Activated CD8-positive, alpha-beta T cell treated with anti-CD3 and anti-CD28 coated beads for 36 hours (primary cell): ENCODE data around the gene PROM1. TPM values are rescaled to one million over a fixed set of nuclear protein-coding genes. Genes with fewer than 3 reads are reported as not detected.

Source experiments
- ATAC-seq: fragments of 200-7000 bp; cut with Tn5 transposase; one replicate; pipeline ENCODE4 v1.10.0; 2021; ENCODE audit warnings: mild to moderate bottlenecking, moderate library complexity
- CTCF ChIA-PET: fragments of 350-600 bp; sonication (Branson Sonifier 250); formaldehyde crosslinking; loops from one replicate; lab custom pipeline; 2021; ENCODE audit warnings: antibody characterized with exemption; lab: Charles Lee
- POLR2A ChIA-PET: fragments of 350-600 bp; sonication (Branson Sonifier 250); formaldehyde crosslinking; loops from one replicate; lab custom pipeline; 2021; ENCODE audit warnings: antibody characterized with exemption; lab: Charles Lee
- DNase-seq: peaks from one replicate; pipeline ENCODE4 v3.0.0-alpha.2; 2020
- H3K27ac Mint-ChIP-seq: one replicate; pipeline ENCODE4 v1.8.0; 2021; ENCODE audit warnings: mild to moderate bottlenecking, mixed read lengths
- H3K27me3 Mint-ChIP-seq: one replicate; pipeline ENCODE4 v1.8.0; 2021; ENCODE audit warnings: mixed read lengths
- H3K36me3 Mint-ChIP-seq: one replicate; pipeline ENCODE4 v1.8.0; 2021; ENCODE audit warnings: low read depth, mixed read lengths
- H3K4me1 Mint-ChIP-seq: one replicate; pipeline ENCODE4 v1.8.0; 2021; ENCODE audit warnings: low read depth, mixed read lengths
- H3K4me3 Mint-ChIP-seq: one replicate; pipeline ENCODE4 v1.8.0; 2021; ENCODE audit warnings: mild to moderate bottlenecking, moderate library complexity, mixed read lengths
- H3K9me3 Mint-ChIP-seq: one replicate; pipeline ENCODE4 v1.8.0; 2021; ENCODE audit warnings: mixed read lengths
- intact Hi-C: fragments of 100-400 bp; cut with micrococcal nuclease; formaldehyde crosslinking; loops from one replicate; pipeline ENCODE4 v1.10.0; 2022
- total RNA-seq, 2 experiments: library from RNA; stranded (reverse); gene quantifications; one replicate each; pipeline ENCODE4 v1.2.3, GENCODE V29; 2021
- TF ChIP-seq, protein P1 (sequence below): fragments of 200-600 bp; IDR thresholded peaks from one replicate; pipeline ENCODE4 v1.8.0; 2022; ENCODE audit warnings: antibody characterized with exemption, mild to moderate bottlenecking

Gene PROM1
- total RNA-seq, 2 experiments from 2014 or later: 0.22 TPM; not detected in 1

DNA sequence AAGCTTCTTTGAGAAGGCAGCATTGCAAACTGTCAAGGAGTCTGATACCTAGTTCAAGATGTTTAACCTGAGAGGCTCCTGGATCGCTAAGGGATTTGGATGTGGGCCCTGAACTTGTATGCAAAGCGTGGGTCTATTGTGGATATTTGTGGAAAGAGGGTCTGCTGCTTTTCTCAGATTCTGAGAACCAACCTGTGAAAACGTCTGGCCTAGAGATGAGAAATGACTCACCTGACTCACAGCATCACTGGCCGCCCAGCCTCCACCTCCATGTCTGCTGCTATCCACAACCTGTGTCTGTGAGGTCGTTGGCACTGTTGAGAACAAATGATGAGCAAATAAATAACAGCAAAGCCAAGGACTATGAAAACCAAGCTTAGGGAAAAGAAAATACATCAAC lies 33.3 kb upstream of the PROM1 start:
- Mint-ChIP-seq H3K4me1 (peaks cover 12% of the 10 kb centered on the region), H3K36me3 (no peaks in the 10 kb centered on the region), H3K9me3 (no peaks in the 10 kb centered on the region), H3K4me3 (no peak overlapping the region), H3K27me3 (peaks cover 1% of the 10 kb centered on the region), H3K27ac (no peak overlapping the region)
- ChIA-PET POLR2A (no interaction called here), CTCF (interaction anchor here (1.3 kb wide), 1 partner anchor 41 kb away, joined by 3 read pairs; no protein-coding TSS in a partner anchor)
- no peak for ATAC-seq
- intact Hi-C loops: no loop called here
- TF ChIP-seq, protein P1, sequence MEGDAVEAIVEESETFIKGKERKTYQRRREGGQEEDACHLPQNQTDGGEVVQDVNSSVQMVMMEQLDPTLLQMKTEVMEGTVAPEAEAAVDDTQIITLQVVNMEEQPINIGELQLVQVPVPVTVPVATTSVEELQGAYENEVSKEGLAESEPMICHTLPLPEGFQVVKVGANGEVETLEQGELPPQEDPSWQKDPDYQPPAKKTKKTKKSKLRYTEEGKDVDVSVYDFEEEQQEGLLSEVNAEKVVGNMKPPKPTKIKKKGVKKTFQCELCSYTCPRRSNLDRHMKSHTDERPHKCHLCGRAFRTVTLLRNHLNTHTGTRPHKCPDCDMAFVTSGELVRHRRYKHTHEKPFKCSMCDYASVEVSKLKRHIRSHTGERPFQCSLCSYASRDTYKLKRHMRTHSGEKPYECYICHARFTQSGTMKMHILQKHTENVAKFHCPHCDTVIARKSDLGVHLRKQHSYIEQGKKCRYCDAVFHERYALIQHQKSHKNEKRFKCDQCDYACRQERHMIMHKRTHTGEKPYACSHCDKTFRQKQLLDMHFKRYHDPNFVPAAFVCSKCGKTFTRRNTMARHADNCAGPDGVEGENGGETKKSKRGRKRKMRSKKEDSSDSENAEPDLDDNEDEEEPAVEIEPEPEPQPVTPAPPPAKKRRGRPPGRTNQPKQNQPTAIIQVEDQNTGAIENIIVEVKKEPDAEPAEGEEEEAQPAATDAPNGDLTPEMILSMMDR: no peak
- no peak for DNase-seq

DNA sequence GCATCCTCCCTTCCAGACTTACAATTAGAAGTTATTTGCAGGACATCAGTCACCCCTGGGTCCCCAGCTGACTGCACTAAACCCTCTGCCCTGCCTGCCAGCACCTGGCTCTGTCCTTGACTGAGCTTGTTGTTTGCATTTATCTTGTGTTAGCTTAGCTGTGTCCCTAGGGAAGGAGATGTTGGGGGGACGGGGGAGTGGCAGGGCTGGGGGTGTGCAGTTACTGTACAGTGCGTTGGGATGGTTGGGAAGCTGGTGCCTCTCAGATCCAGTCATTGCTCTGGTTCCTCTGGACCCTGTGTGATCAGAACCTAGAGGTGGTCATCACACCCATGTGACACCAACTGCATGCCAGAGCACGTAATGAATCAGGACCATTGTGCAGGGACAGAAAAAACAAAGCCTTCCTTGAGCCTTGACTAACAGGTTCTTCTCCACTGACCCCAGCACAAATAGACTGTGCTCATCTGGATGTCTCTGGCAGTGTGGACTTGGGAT lies 32.7 kb upstream of the PROM1 start:
- ChIA-PET POLR2A (no interaction called here), CTCF (no interaction called here)
- H3K27ac Mint-ChIP-seq: no peak overlapping the region
- no peaks in the 10 kb centered on the region for H3K36me3 Mint-ChIP-seq
- TF ChIP-seq, protein P1: no peak
- no peaks in the 10 kb centered on the region for H3K9me3 Mint-ChIP-seq
- H3K4me3 Mint-ChIP-seq: no peak overlapping the region
- no peak for DNase-seq
- peaks cover 6% of the 10 kb centered on the region for H3K4me1 Mint-ChIP-seq
- ATAC-seq: no peak
- peaks cover 5% of the 10 kb centered on the region for H3K27me3 Mint-ChIP-seq
- intact Hi-C loops: no loop called here

DNA sequence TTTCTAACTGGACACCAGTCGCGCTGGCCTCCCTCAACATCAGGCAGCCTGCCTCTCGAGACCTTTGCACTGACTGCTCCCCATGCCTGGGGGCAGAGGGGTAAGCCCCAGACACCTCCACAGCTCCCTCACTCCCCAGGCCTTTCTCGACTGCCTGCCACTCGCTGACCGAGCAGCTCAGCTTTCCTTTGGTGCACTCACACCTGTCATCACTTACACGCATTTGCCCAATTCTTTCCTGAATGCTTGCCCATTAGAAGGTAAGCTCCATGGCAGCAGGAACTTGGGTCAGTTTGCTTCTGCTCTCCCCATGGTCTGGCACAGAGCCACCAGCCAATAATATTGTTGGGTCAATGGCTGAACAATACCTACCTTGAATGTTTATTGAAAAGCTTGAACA lies 32.2 kb upstream of the PROM1 start:
- TF ChIP-seq, protein P1: no peak
- intact Hi-C loops: no loop called here
- CTCF ChIA-PET: no interaction called here
- no peaks in the 10 kb centered on the region for H3K36me3 Mint-ChIP-seq
- peaks cover 2% of the 10 kb centered on the region for H3K4me1 Mint-ChIP-seq
- peaks cover 7% of the 10 kb centered on the region for H3K27me3 Mint-ChIP-seq
- ATAC-seq: no peak
- no peak for DNase-seq
- H3K9me3 Mint-ChIP-seq: no peaks in the 10 kb centered on the region
- no peak overlapping the region for H3K4me3 Mint-ChIP-seq
- POLR2A ChIA-PET: no interaction called here
- H3K27ac Mint-ChIP-seq: no peak overlapping the region

DNA sequence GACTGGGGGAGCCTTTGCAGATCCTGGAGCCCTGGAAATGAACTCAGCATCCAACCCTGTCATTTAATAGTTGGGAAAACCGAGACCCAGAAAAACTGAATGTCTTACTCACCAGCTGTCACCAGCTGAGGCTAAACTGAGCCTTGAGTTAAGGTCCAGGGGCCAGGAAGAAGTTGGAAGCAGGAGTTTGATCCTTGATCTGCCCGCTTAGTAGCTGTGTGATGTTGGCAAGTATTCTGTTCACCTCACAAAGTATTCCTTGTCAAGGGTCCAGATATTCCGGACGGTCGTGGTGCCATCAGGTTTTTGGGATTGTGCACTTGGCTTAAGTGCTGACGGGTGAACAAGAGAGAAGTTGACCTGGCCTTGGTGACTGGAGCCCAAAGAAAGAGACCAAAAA lies 30.7 kb upstream of the PROM1 start:
- intact Hi-C loops: no loop called here
- no peaks in the 10 kb centered on the region for H3K36me3 Mint-ChIP-seq
- H3K4me3 Mint-ChIP-seq: no peak overlapping the region
- H3K4me1 Mint-ChIP-seq: no peaks in the 10 kb centered on the region
- peaks cover 7% of the 10 kb centered on the region for H3K27me3 Mint-ChIP-seq
- DNase-seq: no peak
- no peaks in the 10 kb centered on the region for H3K9me3 Mint-ChIP-seq
- no peak overlapping the region for H3K27ac Mint-ChIP-seq
- TF ChIP-seq, protein P1: no peak
- ChIA-PET POLR2A (no interaction called here), CTCF (no interaction called here)
- ATAC-seq: no peak

DNA sequence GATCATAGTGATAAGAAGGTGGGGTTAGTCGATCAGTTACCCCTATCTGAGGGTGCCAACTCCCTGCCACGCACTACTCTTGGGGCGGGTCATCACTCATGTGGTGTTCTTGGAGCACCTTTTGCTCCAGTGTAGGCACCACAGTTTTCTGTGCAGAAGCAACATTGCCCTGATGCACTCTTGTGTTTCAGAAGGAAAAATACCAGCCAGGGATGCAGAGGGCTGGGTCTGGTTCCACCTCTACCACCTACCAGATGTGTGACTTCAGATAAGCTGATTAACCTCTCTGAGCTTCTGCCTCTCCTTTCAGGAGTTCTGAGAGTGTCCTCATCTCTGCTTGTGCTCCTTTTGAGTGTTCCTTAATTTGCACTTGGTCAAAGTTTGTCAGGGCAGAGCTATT lies 29.9 kb upstream of the PROM1 start:
- no peak for ATAC-seq
- no peak for DNase-seq
- CTCF ChIA-PET: no interaction called here
- H3K36me3 Mint-ChIP-seq: no peaks in the 10 kb centered on the region
- H3K27ac Mint-ChIP-seq: no peak overlapping the region
- H3K4me3 Mint-ChIP-seq: no peak overlapping the region
- H3K27me3 Mint-ChIP-seq: peaks cover 7% of the 10 kb centered on the region
- no peaks in the 10 kb centered on the region for H3K4me1 Mint-ChIP-seq
- POLR2A ChIA-PET: no interaction called here
- intact Hi-C loops: no loop called here
- no peaks in the 10 kb centered on the region for H3K9me3 Mint-ChIP-seq
- TF ChIP-seq, protein P1: no peak
